ENCODE data around the gene FNDC3B.
"Not testable (repeated sequence)": the region's sequence is repeated elsewhere in the genome, so short reads cannot be mapped to it uniquely, and the experiment has no call there.

The FNDC3B gene

GRCh38 chr3:172239218-172239790 is 199.9 kb downstream of the FNDC3B start:
- Histone ChIP-seq H3K27ac (ENCODE audit: low read depth, low read length) (no peak overlapping the region), H3K27me3 (ENCODE audit: insufficient read depth, low read length) (no peaks in the 10 kb centered on the region), H3K79me2 (ENCODE audit: control insufficient read depth, insufficient read depth, low read length, unreplicated experiment) (peaks cover 57% of the 10 kb centered on the region), H3K36me3 (ENCODE audit: insufficient read depth, low read length) (peaks cover 70% of the 10 kb centered on the region), H3K4me1 (ENCODE audit: control insufficient read depth, insufficient read depth, low read length, unreplicated experiment) (peaks cover 9% of the 10 kb centered on the region), H2AFZ (ENCODE audit: low read length, unreplicated experiment) (no peak overlapping the region), H3K4me3 (ENCODE audit: low read depth, low read length) (no peak overlapping the region)

- Histone ChIP-seq H2AFZ (ENCODE audit: low read length, unreplicated experiment) (no peak overlapping the region), H3K36me3 (ENCODE audit: insufficient read depth, low read length) (peaks cover 58% of the 10 kb centered on the region), H3K79me2 (ENCODE audit: control insufficient read depth, insufficient read depth, low read length, unreplicated experiment) (peaks cover 57% of the 10 kb centered on the region), H3K27me3 (ENCODE audit: insufficient read depth, low read length) (no peaks in the 10 kb centered on the region), H3K4me3 (ENCODE audit: low read depth, low read length) (no peak overlapping the region), H3K27ac (ENCODE audit: low read depth, low read length) (no peak overlapping the region), H3K4me1 (ENCODE audit: control insufficient read depth, insufficient read depth, low read length, unreplicated experiment) (peaks cover 13% of the 10 kb centered on the region)
Observed at GRCh38 chr3:172241405-172241804, 202.0 kb downstream of the FNDC3B start.

DNA sequence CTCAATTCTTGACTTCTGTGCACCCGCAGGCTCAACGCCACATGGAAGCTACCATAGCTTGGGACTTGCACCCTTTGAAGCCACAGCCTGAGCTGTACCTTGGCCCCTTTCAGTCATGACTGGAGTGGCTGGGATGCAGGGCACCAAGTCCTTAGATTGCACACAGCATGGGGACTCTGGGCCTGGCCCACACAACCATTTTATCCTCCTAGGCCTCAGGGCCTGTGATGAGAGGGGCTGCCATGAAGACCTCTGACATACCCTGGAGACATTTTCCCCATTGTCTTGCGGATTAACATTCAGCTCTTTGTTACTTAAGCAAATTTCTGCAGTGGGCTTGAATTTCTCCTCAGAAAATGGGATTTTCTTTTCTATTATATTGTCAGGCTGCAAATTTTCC is 203.1 kb downstream of the FNDC3B start:
- Histone ChIP-seq H3K79me2 (ENCODE audit: control insufficient read depth, insufficient read depth, low read length, unreplicated experiment) (peaks cover 55% of the 10 kb centered on the region), H3K4me1 (ENCODE audit: control insufficient read depth, insufficient read depth, low read length, unreplicated experiment) (peaks cover 15% of the 10 kb centered on the region), H3K36me3 (ENCODE audit: insufficient read depth, low read length) (peaks cover 54% of the 10 kb centered on the region)
- not testable (repeated sequence) for H2AFZ ChIP-seq (ENCODE audit: low read length, unreplicated experiment); H3K4me3 ChIP-seq (ENCODE audit: low read depth, low read length); H3K27me3 ChIP-seq (ENCODE audit: insufficient read depth, low read length); H3K27ac ChIP-seq (ENCODE audit: low read depth, low read length)

GRCh38 chr3:172243376-172243775 is 204.0 kb downstream of the FNDC3B start:
- not testable (repeated sequence) for H2AFZ ChIP-seq (ENCODE audit: low read length, unreplicated experiment); H3K4me3 ChIP-seq (ENCODE audit: low read depth, low read length); H3K27me3 ChIP-seq (ENCODE audit: insufficient read depth, low read length)
- H3K36me3 ChIP-seq (ENCODE audit: insufficient read depth, low read length): peaks cover 55% of the 10 kb centered on the region
- H3K4me1 ChIP-seq (ENCODE audit: control insufficient read depth, insufficient read depth, low read length, unreplicated experiment): peaks cover 21% of the 10 kb centered on the region
- H3K27ac ChIP-seq (ENCODE audit: low read depth, low read length): peak overlapping the region; percentile 61
- H3K79me2 ChIP-seq (ENCODE audit: control insufficient read depth, insufficient read depth, low read length, unreplicated experiment): peaks cover 63% of the 10 kb centered on the region

DNA sequence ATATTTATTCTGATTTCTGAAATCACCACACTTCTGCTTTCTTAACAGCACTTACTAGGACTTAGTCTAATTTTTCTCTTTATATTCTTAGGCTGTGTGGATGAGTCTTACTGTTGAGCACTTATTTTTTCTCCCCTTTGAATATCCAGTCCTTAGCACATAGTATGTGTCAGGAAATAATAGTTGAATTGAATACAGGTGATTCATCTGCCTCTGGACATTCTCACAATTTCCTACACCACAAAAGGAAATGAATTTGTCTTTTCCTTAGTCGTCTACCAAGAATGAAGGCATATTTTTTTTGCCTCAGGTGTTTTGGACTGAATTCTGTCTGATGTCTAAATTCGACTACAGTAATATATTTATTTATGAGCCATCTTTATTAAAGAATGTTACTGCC is 204.6 kb downstream of the FNDC3B start:
- Histone ChIP-seq H3K4me1 (ENCODE audit: control insufficient read depth, insufficient read depth, low read length, unreplicated experiment) (peaks cover 25% of the 10 kb centered on the region), H3K36me3 (ENCODE audit: insufficient read depth, low read length) (peaks cover 55% of the 10 kb centered on the region), H3K79me2 (ENCODE audit: control insufficient read depth, insufficient read depth, low read length, unreplicated experiment) (peaks cover 68% of the 10 kb centered on the region), H3K27ac (ENCODE audit: low read depth, low read length) (peak overlapping the region; percentile 61), H3K4me3 (ENCODE audit: low read depth, low read length) (no peak overlapping the region), H2AFZ (ENCODE audit: low read length, unreplicated experiment) (no peak overlapping the region), H3K27me3 (ENCODE audit: insufficient read depth, low read length) (no peaks in the 10 kb centered on the region)

DNA sequence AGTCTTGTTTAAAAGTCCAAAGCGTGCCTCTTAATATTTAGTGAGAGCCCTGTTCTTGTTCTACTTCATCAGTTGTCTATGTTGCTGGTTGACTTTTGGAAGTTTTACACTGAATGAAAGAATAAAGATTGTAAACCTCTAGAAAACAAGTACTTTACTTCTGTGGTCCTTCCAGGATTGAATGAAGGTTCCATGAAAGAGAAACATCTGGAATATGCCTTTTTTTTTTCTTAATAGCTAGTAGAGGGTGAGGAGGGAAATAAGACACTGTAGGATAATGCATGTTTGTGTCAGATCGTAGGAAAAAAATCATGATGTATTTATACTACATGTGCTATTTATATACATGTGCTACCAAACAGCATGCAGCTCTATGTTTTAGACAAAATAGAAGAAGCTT is 205.9 kb downstream of the FNDC3B start:
- Histone ChIP-seq H3K4me3 (ENCODE audit: low read depth, low read length) (no peak overlapping the region), H2AFZ (ENCODE audit: low read length, unreplicated experiment) (no peak overlapping the region), H3K79me2 (ENCODE audit: control insufficient read depth, insufficient read depth, low read length, unreplicated experiment) (peaks cover 69% of the 10 kb centered on the region), H3K27ac (ENCODE audit: low read depth, low read length) (no peak overlapping the region), H3K27me3 (ENCODE audit: insufficient read depth, low read length) (no peaks in the 10 kb centered on the region), H3K4me1 (ENCODE audit: control insufficient read depth, insufficient read depth, low read length, unreplicated experiment) (peaks cover 25% of the 10 kb centered on the region), H3K36me3 (ENCODE audit: insufficient read depth, low read length) (peaks cover 51% of the 10 kb centered on the region)

DNA sequence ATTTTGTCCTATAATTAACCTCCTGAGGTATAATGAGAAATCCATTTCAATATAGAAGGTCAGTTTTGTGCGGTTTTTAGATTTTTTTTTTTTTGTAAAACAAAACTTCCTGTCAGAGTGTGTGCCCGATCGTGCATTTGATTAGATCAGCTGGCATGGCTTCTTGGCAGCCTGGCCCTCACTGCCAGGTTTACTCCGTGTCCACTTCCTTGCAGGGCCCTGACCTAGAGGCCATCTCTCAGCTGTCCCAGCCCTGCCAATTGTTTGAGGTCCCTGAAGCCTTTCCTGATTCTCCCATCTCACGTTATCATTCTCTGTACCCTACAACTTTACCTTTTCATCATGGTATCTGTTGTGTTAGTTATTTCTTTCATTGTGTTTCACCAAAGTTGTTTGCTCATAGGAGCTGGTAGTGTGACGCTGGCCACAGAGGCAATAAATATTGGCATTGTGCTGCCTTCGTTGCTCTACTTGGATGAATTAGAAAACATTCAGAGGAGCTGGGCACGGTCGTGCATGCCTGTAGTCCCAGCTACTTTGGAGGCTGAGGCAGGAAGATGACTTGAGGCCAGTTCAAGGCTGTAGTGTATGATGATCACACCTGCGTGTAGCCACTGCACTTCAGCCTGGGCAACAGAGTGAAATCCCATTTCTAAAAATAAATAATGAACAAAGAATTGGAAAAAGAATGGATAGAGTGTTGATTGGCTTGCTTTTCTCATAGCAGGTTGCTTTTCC is 206.9 kb downstream of the FNDC3B start:
- Histone ChIP-seq H3K36me3 (ENCODE audit: insufficient read depth, low read length) (peaks cover 47% of the 10 kb centered on the region), H3K4me3 (ENCODE audit: low read depth, low read length) (no peak overlapping the region), H3K27me3 (ENCODE audit: insufficient read depth, low read length) (no peaks in the 10 kb centered on the region), H3K27ac (ENCODE audit: low read depth, low read length) (no peak overlapping the region), H3K4me1 (ENCODE audit: control insufficient read depth, insufficient read depth, low read length, unreplicated experiment) (peaks cover 25% of the 10 kb centered on the region), H3K79me2 (ENCODE audit: control insufficient read depth, insufficient read depth, low read length, unreplicated experiment) (peaks cover 67% of the 10 kb centered on the region), H2AFZ (ENCODE audit: low read length, unreplicated experiment) (no peak overlapping the region)

GRCh38 chr3:172247525-172248274 is 208.3 kb downstream of the FNDC3B start:
- Histone ChIP-seq H3K27ac (ENCODE audit: low read depth, low read length) (peak overlapping the region; percentile 14; the same call in 1 of the 2 replicates), H3K4me3 (ENCODE audit: low read depth, low read length) (no peak overlapping the region), H3K4me1 (ENCODE audit: control insufficient read depth, insufficient read depth, low read length, unreplicated experiment) (peaks cover 25% of the 10 kb centered on the region), H2AFZ (ENCODE audit: low read length, unreplicated experiment) (no peak overlapping the region), H3K36me3 (ENCODE audit: insufficient read depth, low read length) (peaks cover 48% of the 10 kb centered on the region), H3K79me2 (ENCODE audit: control insufficient read depth, insufficient read depth, low read length, unreplicated experiment) (peaks cover 65% of the 10 kb centered on the region), H3K27me3 (ENCODE audit: insufficient read depth, low read length) (no peaks in the 10 kb centered on the region)

- Histone ChIP-seq H3K79me2 (ENCODE audit: control insufficient read depth, insufficient read depth, low read length, unreplicated experiment) (peaks cover 62% of the 10 kb centered on the region), H3K27ac (ENCODE audit: low read depth, low read length) (peak overlapping the region; percentile 42; the same call in 1 of the 2 replicates), H3K36me3 (ENCODE audit: insufficient read depth, low read length) (peaks cover 43% of the 10 kb centered on the region), H3K27me3 (ENCODE audit: insufficient read depth, low read length) (no peaks in the 10 kb centered on the region), H3K4me1 (ENCODE audit: control insufficient read depth, insufficient read depth, low read length, unreplicated experiment) (peaks cover 19% of the 10 kb centered on the region), H2AFZ (ENCODE audit: low read length, unreplicated experiment) (no peak overlapping the region), H3K4me3 (ENCODE audit: low read depth, low read length) (no peak overlapping the region)
Observed at GRCh38 chr3:172249039-172249438, 209.7 kb downstream of the FNDC3B start.

GRCh38 chr3:172251211-172251610 is 211.8 kb downstream of the FNDC3B start:
- no peak overlapping the region for H3K27ac ChIP-seq (ENCODE audit: low read depth, low read length)
- no peaks in the 10 kb centered on the region for H3K27me3 ChIP-seq (ENCODE audit: insufficient read depth, low read length)
- H3K79me2 ChIP-seq (ENCODE audit: control insufficient read depth, insufficient read depth, low read length, unreplicated experiment): peaks cover 58% of the 10 kb centered on the region
- no peak overlapping the region for H3K4me3 ChIP-seq (ENCODE audit: low read depth, low read length)
- peaks cover 17% of the 10 kb centered on the region for H3K4me1 ChIP-seq (ENCODE audit: control insufficient read depth, insufficient read depth, low read length, unreplicated experiment)
- H2AFZ ChIP-seq (ENCODE audit: low read length, unreplicated experiment): no peak overlapping the region
- peaks cover 52% of the 10 kb centered on the region for H3K36me3 ChIP-seq (ENCODE audit: insufficient read depth, low read length)
